GM21367 (cell line): ENCODE measurements around the gene GLI2.

Source experiments
- ATAC-seq: cut with Tn5 transposase; IDR thresholded peaks from one replicate; pipeline ENCODE4 v1.9.1; 2021; ENCODE audit not compliant: unreplicated experiment

The GLI2 gene

GRCh38 chr2:120735746-120736170 is at the start of gene GLI2:
GLI2 (plus strand) TSS chr2:120735868; CDS start chr2:120797321, 61,453 bp downstream.
- ATAC-seq: no peak

GRCh38 chr2:120685974-120686297 is 49.7 kb upstream of the GLI2 start:
- ATAC-seq: no peak

- ATAC-seq: no peak
These were observed 49.0 kb upstream of the GLI2 start for GRCh38 chr2:120686511-120687168.

- ATAC-seq: no peak
These were observed 48.5 kb upstream of the GLI2 start for GRCh38 chr2:120687210-120687609.

DNA sequence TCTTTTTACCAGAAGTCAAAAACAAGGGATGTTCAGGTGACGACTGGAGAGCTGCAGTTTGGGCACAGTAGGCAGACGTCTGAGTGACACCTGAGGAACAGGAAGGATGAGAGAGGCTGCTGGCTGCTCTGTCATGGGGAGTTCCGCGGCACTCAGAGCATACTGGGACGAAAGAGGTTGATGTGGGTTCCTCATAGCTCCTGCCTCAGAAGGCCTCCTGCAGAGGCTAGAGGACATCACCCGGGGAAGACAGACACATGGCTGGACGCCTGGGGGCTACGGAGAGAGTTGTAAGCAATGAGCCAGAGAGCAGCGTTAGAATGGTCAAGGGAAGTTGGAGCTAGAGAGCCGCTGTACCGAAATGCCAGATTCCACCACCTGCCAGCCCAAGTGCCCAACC is 45.1 kb upstream of the GLI2 start:
- no peak for ATAC-seq

GRCh38 chr2:120691410-120691809 is 44.3 kb upstream of the GLI2 start:
- no peak for ATAC-seq

DNA sequence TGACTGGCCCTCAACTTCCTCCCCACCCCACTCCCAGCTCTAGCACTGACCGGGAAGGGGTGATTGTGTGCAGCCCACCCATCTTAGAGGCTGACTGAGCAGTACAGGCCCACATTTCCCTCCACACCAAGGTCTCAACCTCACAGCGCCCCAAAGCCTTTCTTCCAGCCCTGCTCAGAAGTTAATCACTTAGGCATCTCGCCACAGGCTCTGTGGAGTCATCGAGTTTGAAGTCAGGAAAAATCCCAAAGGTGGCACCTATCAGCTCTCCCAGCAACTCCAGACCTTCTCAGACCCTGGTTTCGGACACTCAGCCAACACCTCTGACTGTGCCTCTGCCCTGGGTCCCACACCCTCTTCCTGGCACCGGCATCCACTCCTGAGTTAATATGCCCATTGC is 43.0 kb upstream of the GLI2 start:
- no peak for ATAC-seq

DNA sequence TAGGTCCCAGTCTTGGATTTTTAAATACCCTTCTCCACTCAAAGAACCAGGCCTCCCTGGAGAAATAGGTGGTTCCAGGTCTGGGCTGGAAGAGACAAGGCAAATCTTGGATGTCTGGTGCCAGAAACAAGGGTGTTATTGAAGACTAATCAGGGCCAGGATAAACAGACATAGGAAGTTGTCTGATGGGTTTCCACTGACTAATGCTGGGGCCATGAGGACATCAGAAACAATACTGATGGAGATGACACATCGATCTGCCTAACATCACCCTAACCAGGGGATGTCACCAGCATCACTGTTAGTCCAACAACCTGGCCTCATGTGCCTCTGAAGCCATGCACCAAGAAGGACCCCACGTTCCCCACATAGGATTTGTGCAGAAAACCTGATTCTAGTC is 42.5 kb upstream of the GLI2 start:
- ATAC-seq: no peak

DNA sequence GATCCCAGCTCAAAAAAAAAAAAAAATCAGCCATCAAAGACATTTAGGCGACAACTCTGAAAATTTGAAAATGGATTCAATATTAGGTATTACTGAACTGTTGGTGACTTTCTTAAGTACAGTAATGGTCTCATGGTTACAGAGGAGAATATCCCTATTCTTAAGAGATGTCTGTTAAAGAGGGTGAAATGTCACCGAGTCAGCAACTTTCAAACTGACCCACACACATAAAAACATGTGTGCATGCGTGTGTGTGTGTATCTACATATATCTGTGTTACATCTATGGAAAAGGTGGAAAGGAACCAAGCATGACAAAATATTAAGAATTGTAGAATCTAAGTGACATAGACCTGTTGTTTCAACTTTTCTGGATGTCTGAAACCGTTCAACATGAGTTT is 41.6 kb upstream of the GLI2 start:
- no peak for ATAC-seq

DNA sequence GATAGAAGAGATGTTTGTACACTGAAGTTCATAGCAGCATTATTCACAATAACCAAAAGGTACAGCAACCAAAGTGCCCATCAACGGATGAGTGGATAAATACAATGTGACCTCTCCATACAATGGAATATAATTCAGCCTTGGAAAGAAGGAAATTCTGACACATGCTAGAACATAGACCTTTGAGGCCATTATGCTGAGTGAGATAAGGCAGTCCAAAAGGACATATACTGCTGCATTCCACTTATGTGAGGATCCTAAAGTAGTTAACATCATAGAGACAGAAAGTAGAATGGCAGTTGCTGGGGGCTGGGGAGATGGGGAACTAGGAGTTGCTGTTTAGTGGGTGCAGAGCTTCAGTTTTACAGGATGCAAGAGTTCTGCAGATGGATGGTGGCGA is 38.2 kb upstream of the GLI2 start:
- ATAC-seq: no peak

- no peak for ATAC-seq
These were observed 36.4 kb upstream of the GLI2 start for GRCh38 chr2:120699292-120699691.

DNA sequence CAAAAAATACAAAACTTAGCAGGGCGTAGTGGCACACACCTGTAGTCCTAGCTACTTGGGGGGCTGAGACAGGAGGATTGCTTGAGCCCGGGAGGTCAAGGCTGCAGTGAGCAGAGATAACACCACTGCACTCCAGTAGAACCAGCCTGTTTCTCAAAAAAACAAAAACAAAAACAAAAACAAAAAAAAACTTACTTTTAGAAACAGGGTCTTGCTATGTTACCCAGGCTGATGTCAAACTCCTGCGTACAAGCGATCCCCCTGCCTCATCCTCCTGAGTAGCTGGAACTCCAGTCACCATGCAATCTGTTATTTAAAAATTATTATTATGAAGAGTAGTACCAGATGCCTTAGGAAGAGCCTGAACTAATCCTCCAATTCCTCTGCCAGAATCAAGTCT is 35.0 kb upstream of the GLI2 start:
- no peak for ATAC-seq

GRCh38 chr2:120701096-120701495 is 34.6 kb upstream of the GLI2 start:
- no peak for ATAC-seq

GRCh38 chr2:120701499-120701898 is 34.2 kb upstream of the GLI2 start:
- no peak for ATAC-seq

DNA sequence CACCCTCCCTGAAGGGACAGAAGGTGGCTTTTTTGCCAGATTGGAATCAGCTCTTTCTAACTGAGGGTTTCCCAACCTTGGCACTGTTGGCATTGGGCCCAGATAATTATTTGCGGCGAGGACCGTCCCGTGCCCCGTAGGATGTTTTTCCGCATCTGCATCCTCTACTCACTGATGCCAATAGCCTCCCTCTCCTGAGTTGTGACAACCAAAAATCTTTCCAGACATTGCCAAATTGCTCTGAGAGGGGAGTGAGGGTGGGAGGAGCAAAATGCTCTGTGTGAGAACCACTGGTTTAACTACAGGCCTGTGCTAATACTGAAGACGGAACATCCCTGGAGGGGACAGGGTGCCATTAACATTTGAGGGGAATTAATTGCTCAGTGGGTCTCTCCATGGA is 33.6 kb upstream of the GLI2 start:
- ATAC-seq: no peak

DNA sequence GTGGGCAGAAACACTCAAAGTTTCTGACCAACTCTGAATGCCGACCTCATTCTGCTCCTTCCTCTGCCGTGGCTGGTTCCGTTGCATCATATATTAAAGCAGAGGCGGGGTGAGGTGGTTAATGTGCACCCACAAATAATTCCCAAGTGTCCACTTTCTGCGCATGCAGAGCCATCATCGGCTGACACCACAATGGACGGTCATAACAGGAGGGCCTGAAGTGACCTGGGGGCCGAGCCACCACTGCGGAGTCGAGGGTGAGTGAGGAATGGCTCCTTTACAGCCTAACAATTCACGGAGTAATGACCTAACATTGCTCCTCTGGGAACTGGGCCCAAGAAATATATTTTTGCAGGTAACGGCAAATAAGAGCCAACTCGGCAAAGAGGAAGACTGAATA is 32.9 kb upstream of the GLI2 start:
- no peak for ATAC-seq

DNA sequence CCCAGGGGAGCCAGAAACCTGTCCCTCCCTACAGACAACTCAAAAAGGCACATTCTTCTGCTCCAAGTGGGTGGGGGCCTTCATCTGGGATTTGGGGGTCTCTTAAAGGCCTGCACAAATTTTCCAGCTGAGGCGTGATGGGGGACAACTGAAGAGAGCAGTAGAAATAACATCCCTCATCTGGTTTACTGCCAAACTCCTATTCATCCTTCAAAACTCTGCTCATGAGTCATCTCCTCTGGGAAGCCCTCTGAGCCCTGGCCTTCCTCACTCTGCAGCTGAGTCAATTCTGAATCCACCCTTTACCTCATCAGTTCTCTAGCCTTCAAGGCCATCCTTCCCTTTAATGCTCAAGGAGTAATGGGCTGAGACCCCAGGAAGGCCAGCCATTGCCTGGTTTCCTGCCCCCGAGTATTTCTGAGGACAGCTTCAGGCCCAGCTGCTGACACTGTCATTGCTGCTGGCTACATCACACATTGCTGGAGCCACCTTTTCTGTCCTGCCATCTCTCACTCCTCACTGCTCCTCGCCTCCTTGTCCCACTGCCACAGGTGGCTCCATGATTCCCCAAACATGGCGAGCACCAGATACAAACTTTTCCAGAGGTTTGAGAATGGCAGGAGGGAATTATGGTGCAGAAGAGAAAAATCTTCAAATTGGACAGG is 32.2 kb upstream of the GLI2 start:
- ATAC-seq: no peak

DNA sequence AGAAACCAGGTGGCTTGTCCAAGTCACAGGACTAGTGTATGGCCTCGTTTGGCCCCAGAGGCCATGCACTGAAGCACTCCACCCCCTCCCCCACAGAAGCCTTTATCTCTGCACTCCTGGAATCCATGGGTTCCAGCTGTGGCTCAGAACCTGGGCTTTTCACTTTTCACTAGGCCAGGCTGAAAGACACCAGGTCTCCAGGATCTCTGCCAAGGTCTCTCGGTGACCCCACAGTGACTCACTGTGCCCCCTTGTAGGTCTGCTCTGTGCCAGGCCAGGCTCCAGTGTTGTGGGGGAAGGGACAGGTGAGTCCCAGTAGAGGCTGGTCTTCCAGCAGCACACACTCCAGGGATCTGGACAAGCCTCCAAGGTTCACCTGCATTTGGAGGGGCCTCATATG is 31.0 kb upstream of the GLI2 start:
- ATAC-seq: no peak

DNA sequence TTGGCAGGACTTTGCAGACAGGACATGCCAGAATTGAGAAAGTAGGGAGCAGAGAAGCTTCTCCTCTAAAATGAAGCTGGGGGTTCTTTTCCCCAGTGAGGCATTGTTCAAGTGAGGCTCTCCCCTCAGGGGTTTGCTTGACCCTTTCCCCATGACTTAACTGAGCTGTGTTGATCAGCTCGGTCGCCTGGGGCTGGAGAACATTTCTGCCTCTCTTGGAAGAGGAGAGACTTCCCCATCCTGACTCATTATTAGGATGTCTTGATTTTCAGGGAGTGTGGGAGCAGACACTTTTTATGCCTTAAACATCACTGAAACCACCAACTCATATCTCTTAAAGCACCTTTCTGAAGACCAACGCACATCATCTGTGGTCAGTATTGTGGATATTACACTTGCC is 27.9 kb upstream of the GLI2 start:
- ATAC-seq: no peak

- ATAC-seq: no peak
These were observed 26.6 kb upstream of the GLI2 start for GRCh38 chr2:120708944-120709607.

DNA sequence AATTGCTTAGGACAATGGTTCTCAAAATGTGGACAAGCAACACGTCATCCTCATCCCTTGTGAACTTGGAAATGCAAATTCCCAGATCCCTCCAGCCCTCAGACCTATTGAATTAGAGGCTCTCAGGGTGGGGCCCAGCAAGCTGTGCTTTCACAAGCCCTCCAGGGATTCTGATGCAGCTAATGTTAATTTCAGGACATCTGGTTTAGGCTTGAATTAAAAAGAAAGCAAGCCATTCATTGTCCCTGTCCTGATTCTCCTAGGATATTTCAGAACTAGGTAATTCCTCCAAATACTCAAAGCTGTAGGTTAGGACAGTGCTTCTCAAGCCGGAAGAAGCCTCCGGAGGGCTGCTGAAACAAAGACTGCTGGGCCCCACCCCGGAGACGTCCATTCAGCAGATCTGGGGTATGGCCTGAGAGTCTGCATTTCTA is 26.0 kb upstream of the GLI2 start:
- ATAC-seq: no peak

- ATAC-seq: no peak
These were observed 25.4 kb upstream of the GLI2 start for GRCh38 chr2:120710256-120710655.

DNA sequence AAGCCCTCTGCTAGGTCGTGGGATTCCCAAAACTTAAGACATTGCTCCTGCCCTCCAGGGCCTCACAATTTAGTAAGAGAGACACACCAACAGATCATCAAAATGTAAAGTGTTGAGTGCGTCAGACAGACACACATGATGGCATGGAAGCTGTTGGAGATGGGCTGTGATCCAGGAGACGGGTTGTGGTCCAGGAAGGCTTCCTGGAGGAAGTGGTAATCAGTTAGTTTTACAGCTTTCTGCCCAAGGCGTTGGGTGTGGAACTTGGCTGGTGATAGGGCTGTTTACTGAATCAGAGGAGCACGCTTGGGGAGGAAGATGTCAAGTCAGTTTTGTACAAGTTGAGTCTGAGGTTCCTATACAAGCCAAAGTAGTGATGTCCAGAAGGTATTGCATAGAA is 24.0 kb upstream of the GLI2 start:
- no peak for ATAC-seq
